ENCODE measurements around the gene TMEM167A. TPM values are rescaled to one million over a fixed set of nuclear protein-coding genes. Genes with fewer than 3 reads are reported as not detected.

The TMEM167A gene
- total RNA-seq, 1 donor from 2014 or later: 38.3 TPM

GRCh38 chr5:83026516-83026915 is 50.7 kb downstream of the TMEM167A start:
- no peaks in the 10 kb centered on the region for H3K9me3 ChIP-seq
- DNase-seq (ENCODE audit: low spot score in 2 of 2): no peak
- TF ChIP-seq CTCF (IDR thresholded peaks at IDR 0.05): no peak
- no peaks in the 10 kb centered on the region for H3K27me3 ChIP-seq
- H3K27ac ChIP-seq: no peak overlapping the region
- no peaks in the 10 kb centered on the region for H3K36me3 ChIP-seq
- intact Hi-C loops (cut with DNase I): no loop called here
- H3K4me1 ChIP-seq: no peaks in the 10 kb centered on the region
- H3K4me3 ChIP-seq: no peak overlapping the region

- intact Hi-C loops (cut with DNase I): no loop called here
- Histone ChIP-seq H3K27me3 (no peaks in the 10 kb centered on the region), H3K4me3 (no peak overlapping the region), H3K4me1 (no peaks in the 10 kb centered on the region), H3K9me3 (no peaks in the 10 kb centered on the region), H3K27ac (no peak overlapping the region), H3K36me3 (no peaks in the 10 kb centered on the region)
- DNase-seq (ENCODE audit: low spot score in 2 of 2): no peak
- TF ChIP-seq CTCF (IDR thresholded peaks at IDR 0.05): no peak
Measured at GRCh38 chr5:83025690-83026478, 51.3 kb downstream of the TMEM167A start.

GRCh38 chr5:83022334-83022733 is 54.9 kb downstream of the TMEM167A start:
- H3K4me1 ChIP-seq: no peaks in the 10 kb centered on the region
- H3K4me3 ChIP-seq: no peak overlapping the region
- H3K27ac ChIP-seq: no peak overlapping the region
- no peak for DNase-seq (ENCODE audit: low spot score in 2 of 2)
- intact Hi-C loops (cut with DNase I): no loop called here
- no peak for TF ChIP-seq CTCF (IDR thresholded peaks at IDR 0.05)
- no peaks in the 10 kb centered on the region for H3K36me3 ChIP-seq
- no peaks in the 10 kb centered on the region for H3K9me3 ChIP-seq
- no peaks in the 10 kb centered on the region for H3K27me3 ChIP-seq

- Histone ChIP-seq H3K9me3 (no peaks in the 10 kb centered on the region), H3K4me1 (no peaks in the 10 kb centered on the region), H3K27me3 (no peaks in the 10 kb centered on the region), H3K4me3 (no peak overlapping the region), H3K27ac (no peak overlapping the region), H3K36me3 (no peaks in the 10 kb centered on the region)
- intact Hi-C loops (cut with DNase I): no loop called here
- TF ChIP-seq CTCF (IDR thresholded peaks at IDR 0.05): no peak
- no peak for DNase-seq (ENCODE audit: low spot score in 2 of 2)
Measured at GRCh38 chr5:83015676-83016075, 61.5 kb downstream of the TMEM167A start.

GRCh38 chr5:83011985-83012384 is 65.2 kb downstream of the TMEM167A start:
- no peak for TF ChIP-seq CTCF (IDR thresholded peaks at IDR 0.05)
- intact Hi-C loops (cut with DNase I): no loop called here
- H3K36me3 ChIP-seq: no peaks in the 10 kb centered on the region
- H3K27me3 ChIP-seq: no peaks in the 10 kb centered on the region
- DNase-seq (ENCODE audit: low spot score in 2 of 2): no peak
- no peaks in the 10 kb centered on the region for H3K4me1 ChIP-seq
- H3K4me3 ChIP-seq: no peak overlapping the region
- H3K9me3 ChIP-seq: no peaks in the 10 kb centered on the region
- H3K27ac ChIP-seq: no peak overlapping the region

Measured in ascending aorta (tissue), 2 donors.